Keratinocyte (primary cell): ENCODE results near the gene PWWP2A. TPM values are rescaled to one million over a fixed set of nuclear protein-coding genes. Genes with fewer than 3 reads are reported as not detected.

ENCODE experiments used
- DNase-seq: peaks from one replicate; pipeline ENCODE4 v3.0.0-alpha.2; 2011; ENCODE audit warnings: low read depth, missing footprints, low spot score
- FAIRE-seq: peaks from 2 replicates; lab custom pipeline; 2011; peaks lifted over from hg19 to GRCh38; lab: Jason Lieb, UNC
- H2AFZ ChIP-seq: 2 replicates; pipeline ENCODE4 v1.6.0; 2012; ENCODE audit warnings: low read length, control low read depth, inconsistent platforms; ENCODE audit not compliant: control insufficient read depth
- H3K27ac ChIP-seq: 2 replicates; pipeline ENCODE4 v1.5.1; 2011; ENCODE audit warnings: low read length; ENCODE audit not compliant: control insufficient read depth, insufficient read depth
- H3K27me3 ChIP-seq: 3 replicates; pipeline ENCODE4 v1.6.0; 2011; ENCODE audit warnings: low read length; ENCODE audit not compliant: control insufficient read depth, insufficient read depth; ENCODE audit errors: extremely low read depth
- H3K36me3 ChIP-seq, 2 experiments: 2 replicates in 1 of 2; 3 replicates in 1 of 2; pipeline ENCODE4 v1.5.1; 2011; ENCODE audit warnings: low read length in 2 of 2, mild to moderate bottlenecking in 1 of 2; ENCODE audit not compliant: control insufficient read depth in 2 of 2, insufficient read depth in 2 of 2; ENCODE audit errors: extremely low read depth in 1 of 2
- H3K4me1 ChIP-seq: 3 replicates; pipeline ENCODE4 v1.5.1; 2011; ENCODE audit warnings: low read length; ENCODE audit not compliant: control insufficient read depth, insufficient read depth; ENCODE audit errors: extremely low read depth
- H3K4me2 ChIP-seq: 3 replicates; pipeline ENCODE4 v1.6.0; 2011; ENCODE audit warnings: low read depth, low read length; ENCODE audit not compliant: control insufficient read depth, insufficient read depth; ENCODE audit errors: extremely low read depth
- H3K4me3 ChIP-seq, 3 experiments: fragments of 200-600 bp in 1 of 3; sonication (generic) in 1 of 3; 2 replicates in 2 of 3; 3 replicates in 1 of 3; pipeline ENCODE4 v1.5.1; 2011 to 2016; ENCODE audit warnings: low read length in 3 of 3, mild to moderate bottlenecking in 3 of 3, control low read depth in 2 of 3, inconsistent platforms in 1 of 3, low read depth in 1 of 3, mixed read lengths in 1 of 3, mixed run types in 1 of 3, moderate library complexity in 1 of 3; ENCODE audit not compliant: control insufficient read depth in 2 of 3, insufficient read depth in 2 of 3; ENCODE audit errors: extremely low read depth in 1 of 3
- H3K79me2 ChIP-seq: 2 replicates; pipeline ENCODE4 v1.6.0; 2012; ENCODE audit warnings: low read length; ENCODE audit not compliant: control insufficient read depth, insufficient read depth
- H3K9ac ChIP-seq: 3 replicates; pipeline ENCODE4 v1.6.0; 2011; ENCODE audit warnings: low read length; ENCODE audit not compliant: control insufficient read depth, insufficient read depth; ENCODE audit errors: extremely low read depth
- H3K9me1 ChIP-seq: 3 replicates; pipeline ENCODE4 v1.6.0; 2011; ENCODE audit warnings: low read length; ENCODE audit not compliant: control insufficient read depth, insufficient read depth; ENCODE audit errors: extremely low read depth
- H3K9me3 ChIP-seq: 2 replicates; pipeline ENCODE4 v1.5.1; 2012; ENCODE audit warnings: low read depth, low read length; ENCODE audit not compliant: control insufficient read depth
- H4K20me1 ChIP-seq: 3 replicates; pipeline ENCODE4 v1.6.0; 2011; ENCODE audit warnings: low read length; ENCODE audit not compliant: control insufficient read depth, insufficient read depth; ENCODE audit errors: extremely low read depth
- CTCF ChIP-seq, 3 experiments: IDR thresholded peaks in 1 of 3; conservative IDR thresholded peaks in 1 of 3; optimal IDR thresholded peaks in 1 of 3; 2 replicates in 2 of 3; 3 replicates in 1 of 3; pipeline versions ENCODE3 to v1.5.1; 2011; ENCODE audit warnings: low read length in 3 of 3, mild to moderate bottlenecking in 3 of 3, moderate library complexity in 2 of 3, control low read depth in 1 of 3, inconsistent platforms in 1 of 3; ENCODE audit not compliant: insufficient read depth in 2 of 3; ENCODE audit errors: extremely low read depth in 1 of 3
- EZH2 ChIP-seq: IDR thresholded peaks from one replicate; pipeline ENCODE4 v1.6.1; 2012; ENCODE audit warnings: inconsistent platforms, mild to moderate bottlenecking, low read length, moderate library complexity
- dilution Hi-C: fragments of 300-500 bp; cut with MboI; formaldehyde crosslinking; loops from one replicate; pipeline ENCODE4 v1.7.0; 2020; ENCODE audit warnings: low sequenced_read_pairs; ENCODE audit not compliant: extremely low pct_ligation_motif_present
- polyA plus RNA-seq, 5 experiments: library from polyadenylated mRNA; depleted of rRNA in 3 of 5; stranded (reverse) in 3 of 5; stranded (forward) in 1 of 5; unstranded in 1 of 5; fragments of >200 nt; gene quantifications; 1 replicate in 1 of 5; 2 replicates in 3 of 5; 3 replicates in 1 of 5; pipeline versions ENCODE4 v1.2.1 to v1.2.3, GENCODE V29; 2011 to 2012; ENCODE audit warnings: missing spikeins in 2 of 5, low read depth in 1 of 5, low replicate concordance in 1 of 5

PWWP2A gene
- polyA plus RNA-seq, 1 donor (not counting 4 experiments of a cell fraction or from before 2014, with no cell fraction given), result 13.1 TPM

DNA sequence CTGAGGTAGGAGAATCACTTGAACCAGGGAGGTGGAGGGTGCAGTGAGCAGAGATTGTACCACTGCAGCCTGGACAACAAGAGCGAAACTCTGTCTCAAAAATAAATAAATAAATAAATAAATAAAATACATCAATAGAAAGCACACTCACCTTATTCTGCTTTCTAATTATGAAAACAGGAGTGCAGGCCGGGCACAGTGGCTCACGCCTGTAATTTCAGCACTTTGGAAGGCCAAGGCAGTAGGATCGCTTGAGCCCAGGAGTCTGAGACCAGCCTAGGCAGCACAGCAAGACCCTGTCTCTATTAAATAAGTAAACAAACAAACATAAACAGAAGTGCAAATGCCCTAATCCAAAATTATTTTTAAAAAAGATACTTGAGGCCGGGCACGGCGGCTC lies 2.3 kb downstream of the PWWP2A start:
- DNase-seq (no peak), FAIRE-seq (no peak)
- Histone ChIP-seq H3K4me1 (peaks cover 10% of the 10 kb centered on the region), H3K9me3 (no peaks in the 10 kb centered on the region), H4K20me1 (no peaks in the 10 kb centered on the region), H2AFZ (no peak overlapping the region), H3K27ac (no peak overlapping the region), H3K27me3 (no peaks in the 10 kb centered on the region), H3K4me3 (no peak overlapping the region), H3K9me1 (no peaks in the 10 kb centered on the region), H3K36me3 (peaks cover 0 to 1% of the 10 kb centered on the region in 2 experiments), H3K79me2 (peaks cover 27% of the 10 kb centered on the region), H3K4me2 (no peak overlapping the region), H3K9ac (no peak overlapping the region)
- dilution Hi-C loops, result no loop called here
- TF ChIP-seq EZH2 (no peak), CTCF (optimal IDR thresholded peaks at IDR 0.05 in 1 of 3, IDR thresholded peaks at IDR 0.05 in 1 of 3, conservative IDR thresholded peaks at IDR 0.05 in 1 of 3; ENCODE audit: extremely low read depth in 1 of 3, insufficient read depth in 2 of 3, low read length in 3 of 3) (no peak)

DNA sequence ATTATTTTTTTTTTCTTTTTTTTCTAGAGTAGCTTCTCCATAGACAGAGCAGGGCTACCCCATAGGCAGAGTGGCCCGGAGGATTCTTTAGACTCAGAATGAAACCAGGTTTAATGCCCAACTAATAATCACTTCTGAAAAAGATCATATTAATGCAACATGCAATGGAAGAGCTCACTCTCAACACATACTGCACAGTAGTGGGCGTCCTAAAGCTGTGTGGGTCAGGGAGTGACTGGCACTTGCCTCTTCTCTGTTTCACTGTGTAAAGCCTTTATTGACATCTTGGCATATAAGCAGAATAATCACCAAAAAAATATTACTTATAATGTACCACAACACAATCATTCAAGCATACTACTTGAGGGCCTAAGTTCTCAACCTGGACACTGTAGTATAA lies 11.1 kb downstream of the PWWP2A start:
- FAIRE-seq, result no peak
- Histone ChIP-seq H3K36me3 (peaks cover 5 to 6% of the 10 kb centered on the region in 2 experiments), H3K9me3 (no peaks in the 10 kb centered on the region), H2AFZ (no peak overlapping the region), H3K4me1 (no peaks in the 10 kb centered on the region), H3K27ac (no peak overlapping the region), H3K4me2 (no peak overlapping the region), H3K9ac (no peak overlapping the region), H3K4me3 (no peak overlapping the region), H3K79me2 (peaks cover 18% of the 10 kb centered on the region), H4K20me1 (no peaks in the 10 kb centered on the region), H3K9me1 (no peaks in the 10 kb centered on the region), H3K27me3 (no peaks in the 10 kb centered on the region)
- no peak for DNase-seq
- TF ChIP-seq CTCF (optimal IDR thresholded peaks at IDR 0.05 in 1 of 3, IDR thresholded peaks at IDR 0.05 in 1 of 3, conservative IDR thresholded peaks at IDR 0.05 in 1 of 3; ENCODE audit: extremely low read depth in 1 of 3, insufficient read depth in 2 of 3, low read length in 3 of 3) (no peak), EZH2 (no peak)
- dilution Hi-C loops, result no loop called here
